ENCODE measurements around the gene SERPINA3.

Gene SERPINA3

GRCh38 chr14:94655169-94655710 is 43.0 kb downstream of the SERPINA3 start:
- DNase-seq (ENCODE audit: low read depth), result no peak

- DNase-seq (ENCODE audit: low read depth), result no peak
Measured at GRCh38 chr14:94656043-94656442, 43.9 kb downstream of the SERPINA3 start.

GRCh38 chr14:94659256-94659655 is 47.1 kb downstream of the SERPINA3 start:
- no peak for DNase-seq (ENCODE audit: low read depth)

GRCh38 chr14:94659901-94660300 is 47.7 kb downstream of the SERPINA3 start:
- no peak for DNase-seq (ENCODE audit: low read depth)

- DNase-seq (ENCODE audit: low read depth), result no peak
Measured at GRCh38 chr14:94660306-94660946, 48.2 kb downstream of the SERPINA3 start.

GRCh38 chr14:94663538-94663937 is 51.3 kb downstream of the SERPINA3 start:
- no peak for DNase-seq (ENCODE audit: low read depth)

GRCh38 chr14:94663965-94664704 is 51.9 kb downstream of the SERPINA3 start:
- DNase-seq (ENCODE audit: low read depth), result no peak

- DNase-seq (ENCODE audit: low read depth), result no peak
Measured at GRCh38 chr14:94665121-94665520, 52.9 kb downstream of the SERPINA3 start.

GRCh38 chr14:94665544-94665943 is 53.4 kb downstream of the SERPINA3 start:
- DNase-seq (ENCODE audit: low read depth), result no peak

- DNase-seq (ENCODE audit: low read depth), result no peak
Measured at GRCh38 chr14:94670692-94671285, 58.6 kb downstream of the SERPINA3 start.

GRCh38 chr14:94671870-94672444 is 59.8 kb downstream of the SERPINA3 start:
- no peak for DNase-seq (ENCODE audit: low read depth)

- DNase-seq (ENCODE audit: low read depth), result no peak
Measured at GRCh38 chr14:94673071-94673470, 60.9 kb downstream of the SERPINA3 start.

Measured in stimulated activated CD8-positive, alpha-beta memory T cell treated with anti-CD3 and anti-CD28 coated beads, Interleukin-4, amount 100 ng/mL, for 24 hours (primary cell).